H9 (cell line): Measurements from ENCODE around the gene GDI2. TPM values are rescaled to one million over a fixed set of nuclear protein-coding genes. Genes with fewer than 3 reads are reported as not detected.

ENCODE experiments used
- DNase-seq: peaks from one replicate; pipeline ENCODE4 v3.0.0-alpha.2; 2017
- H2AFZ ChIP-seq: one replicate; pipeline ENCODE4 v1.6.1; 2013; ENCODE audit warnings: mild to moderate bottlenecking, low read length, control low read depth, moderate library complexity
- H2AK5ac ChIP-seq: 2 replicates; pipeline ENCODE4 v1.6.1; 2013; ENCODE audit warnings: low read length, control low read depth, mixed read lengths; ENCODE audit not compliant: insufficient read length
- H2BK120ac ChIP-seq: one replicate; pipeline ENCODE4 v1.6.1; 2013; ENCODE audit warnings: low read depth, mild to moderate bottlenecking, low read length, control low read depth, inconsistent platforms; ENCODE audit not compliant: poor library complexity, severe bottlenecking
- H2BK12ac ChIP-seq: 2 replicates; pipeline ENCODE4 v1.6.1; 2013; ENCODE audit warnings: low read length, control low read depth, mixed read lengths, low read depth; ENCODE audit not compliant: insufficient read length
- H2BK15ac ChIP-seq: 2 replicates; pipeline ENCODE4 v1.6.1; 2013; ENCODE audit warnings: low read depth, low read length, control low read depth
- H2BK20ac ChIP-seq: one replicate; pipeline ENCODE4 v1.6.1; 2013; ENCODE audit warnings: low read depth, mild to moderate bottlenecking, low read length, control low read depth, inconsistent platforms; ENCODE audit not compliant: poor library complexity, severe bottlenecking
- H2BK5ac ChIP-seq: 2 replicates; pipeline ENCODE4 v1.6.1; 2013; ENCODE audit warnings: low read length, control low read depth, mixed read lengths; ENCODE audit not compliant: insufficient read length
- H3K14ac ChIP-seq: 2 replicates; pipeline ENCODE4 v1.6.1; 2013; ENCODE audit warnings: low read length, control low read depth; ENCODE audit not compliant: insufficient read depth
- H3K18ac ChIP-seq: 2 replicates; pipeline ENCODE4 v1.6.1; 2013; ENCODE audit warnings: low read depth, mild to moderate bottlenecking, mixed read lengths, low read length, control low read depth; ENCODE audit not compliant: insufficient read length
- H3K23ac ChIP-seq: 2 replicates; pipeline ENCODE4 v1.6.1; 2013; ENCODE audit warnings: low read length, control low read depth, mixed read lengths, low read depth; ENCODE audit not compliant: insufficient read length
- H3K23me2 ChIP-seq: 2 replicates; pipeline ENCODE4 v1.6.1; 2013; ENCODE audit warnings: low read depth, mild to moderate bottlenecking, mixed read lengths, low read length, control low read depth; ENCODE audit not compliant: insufficient read length, poor library complexity, severe bottlenecking
- H3K27ac ChIP-seq: 2 replicates; pipeline ENCODE4 v1.5.1; 2013; ENCODE audit warnings: low read length, control low read depth, mixed read lengths, low read depth; ENCODE audit not compliant: insufficient read length
- H3K27me3 ChIP-seq: 2 replicates; pipeline ENCODE4 v1.6.1; 2013; ENCODE audit warnings: low read length, control low read depth, inconsistent platforms; ENCODE audit not compliant: insufficient read depth
- H3K4ac ChIP-seq: 2 replicates; pipeline ENCODE4 v1.6.1; 2013; ENCODE audit warnings: low read depth, mild to moderate bottlenecking, control low read depth, inconsistent platforms, low read length, moderate library complexity
- H3K4me1 ChIP-seq: 2 replicates; pipeline ENCODE4 v1.6.1; 2013; ENCODE audit warnings: low read length, control low read depth, inconsistent platforms; ENCODE audit not compliant: insufficient read depth
- H3K4me2 ChIP-seq: 2 replicates; pipeline ENCODE4 v1.6.1; 2013; ENCODE audit warnings: low read length, control low read depth, mixed read lengths; ENCODE audit not compliant: insufficient read length, insufficient read depth
- H3K56ac ChIP-seq: 2 replicates; pipeline ENCODE4 v1.6.1; 2013; ENCODE audit warnings: low read depth, mild to moderate bottlenecking, mixed read lengths, low read length, control low read depth; ENCODE audit not compliant: insufficient read length
- H3K79me1 ChIP-seq: 2 replicates; pipeline ENCODE4 v1.6.1; 2013; ENCODE audit warnings: low read depth, mild to moderate bottlenecking, moderate library complexity, low read length, control low read depth, inconsistent platforms; ENCODE audit not compliant: insufficient read depth, poor library complexity, severe bottlenecking
- H3K79me2 ChIP-seq: 2 replicates; pipeline ENCODE4 v1.6.1; 2013; ENCODE audit warnings: low read length, control low read depth, inconsistent platforms; ENCODE audit not compliant: insufficient read depth
- H3K9ac ChIP-seq: 2 replicates; pipeline ENCODE4 v1.6.1; 2013; ENCODE audit warnings: low read length, control low read depth, mixed read lengths; ENCODE audit not compliant: insufficient read length; ENCODE audit errors: extremely low read depth
- H3K9me3 ChIP-seq: one replicate; pipeline ENCODE4 v1.6.1; 2013; ENCODE audit warnings: low read depth, low read length, inconsistent platforms; ENCODE audit not compliant: control insufficient read depth
- H3T11ph ChIP-seq: one replicate; pipeline ENCODE4 v1.6.1; 2013; ENCODE audit warnings: mild to moderate bottlenecking, low read length, control low read depth, inconsistent platforms
- H4K20me1 ChIP-seq: one replicate; pipeline ENCODE4 v1.6.1; 2013; ENCODE audit not compliant: control insufficient read depth, insufficient read length, insufficient read depth
- H4K5ac ChIP-seq: 2 replicates; pipeline ENCODE4 v1.6.1; 2013; ENCODE audit warnings: low read depth, mild to moderate bottlenecking, mixed read lengths, low read length, control low read depth; ENCODE audit not compliant: insufficient read length
- H4K8ac ChIP-seq: replicated peaks from 2 replicates; pipeline ENCODE4 v1.6.1; 2013; ENCODE audit warnings: low read length, control low read depth, mixed read lengths, low read depth; ENCODE audit not compliant: insufficient read length
- H4K91ac ChIP-seq: 2 replicates; pipeline ENCODE4 v1.6.1; 2013; ENCODE audit warnings: low read depth, mild to moderate bottlenecking, moderate library complexity, mixed read lengths, low read length, control low read depth; ENCODE audit not compliant: insufficient read length
- H3K27ac Mint-ChIP-seq, 3 experiments: 2 replicates in 2 of 3; 3 replicates in 1 of 3; pipeline ENCODE4 v1.8.0; 2020 to 2021; ENCODE audit warnings: mixed read lengths in 3 of 3, mild to moderate bottlenecking in 1 of 3, moderate library complexity in 1 of 3
- H3K27me3 Mint-ChIP-seq: 2 replicates; pipeline ENCODE4 v1.8.0; 2021; ENCODE audit warnings: low read depth, mild to moderate bottlenecking, moderate library complexity, mixed read lengths
- H3K36me3 Mint-ChIP-seq, 3 experiments: 2 replicates in 2 of 3; 3 replicates in 1 of 3; pipeline ENCODE4 v1.8.0; 2020 to 2021; ENCODE audit warnings: low read depth in 3 of 3, mixed read lengths in 3 of 3; ENCODE audit not compliant: insufficient read depth in 1 of 3
- H3K4me1 Mint-ChIP-seq, 2 experiments: 2 replicates each; pipeline ENCODE4 v1.8.0; 2020; ENCODE audit warnings: mixed read lengths in 2 of 2
- H3K4me3 Mint-ChIP-seq, 2 experiments: 2 replicates in 1 of 2; 3 replicates in 1 of 2; pipeline ENCODE4 v1.8.0; 2020 to 2021; ENCODE audit warnings: mild to moderate bottlenecking in 2 of 2, mixed read lengths in 2 of 2, moderate library complexity in 1 of 2
- H3K9me3 Mint-ChIP-seq, 2 experiments: 2 replicates in 1 of 2; 3 replicates in 1 of 2; pipeline ENCODE4 v1.8.0; 2020; ENCODE audit warnings: mild to moderate bottlenecking in 2 of 2, mixed read lengths in 2 of 2, moderate library complexity in 1 of 2
- WGBS: extraction: QIAGEN DNeasy Blood & Tissue Kit; methylation state at CpG from one replicate; pipeline ENCODE4 v1.1.7; 2013; ENCODE audit warnings: missing lambda C conversion rate, low lambda C conversion rate, mixed read lengths; ENCODE audit not compliant: insufficient read length; ENCODE audit errors: extremely low coverage; 5-methylcytosine and 5-hydroxymethylcytosine counted together
- total RNA-seq: library from RNA; stranded (reverse); gene quantifications from 2 replicates; pipeline ENCODE4 v1.2.1, GENCODE V29; 2021
- TF ChIP-seq, protein P1 (sequence below): fragments of 200-600 bp; sonication (generic); conservative IDR thresholded peaks from 3 replicates; pipeline ENCODE4 v1.8.0; 2021; ENCODE audit warnings: antibody characterized with exemption, mild to moderate bottlenecking

Gene GDI2
- total RNA-seq, 1 experiment from 2014 or later, result 351 TPM

DNA sequence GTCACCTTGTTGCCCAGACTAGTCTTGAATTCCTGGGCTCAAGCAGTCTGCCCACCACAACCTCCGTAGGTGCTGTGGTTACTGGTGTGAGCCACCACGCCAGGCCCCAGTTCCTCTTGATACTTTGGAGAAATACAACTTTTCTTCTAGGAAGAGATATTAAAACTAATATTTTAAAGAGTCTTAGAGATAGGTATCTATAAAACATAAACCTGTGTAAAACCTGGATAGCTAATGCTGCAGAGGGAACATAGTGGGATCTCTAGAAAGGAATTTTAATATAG, 4.8 kb upstream of the GDI2 start:
- Histone ChIP-seq H2AK5ac (no peak overlapping the region), H2BK20ac (no peak overlapping the region), H3K79me1 (no peaks in the 10 kb centered on the region), H2AFZ (no peak overlapping the region), H3K4ac (no peak overlapping the region), H2BK120ac (no peak overlapping the region), H2BK5ac (no peak overlapping the region), H3K27ac (no peak overlapping the region), H4K20me1 (no peaks in the 10 kb centered on the region), H3K56ac (no peak overlapping the region), H3K27me3 (no peaks in the 10 kb centered on the region), H4K5ac (no peak overlapping the region), H3K18ac (no peak overlapping the region), H4K91ac (no peak overlapping the region), H3K4me2 (no peak overlapping the region), H3K23ac (no peak overlapping the region), H2BK15ac (no peak overlapping the region), H2BK12ac (no peak overlapping the region), H3K14ac (no peak overlapping the region), H3K4me1 (no peaks in the 10 kb centered on the region), H3K79me2 (no peaks in the 10 kb centered on the region; the same call in 1 of the 2 replicates), H3K23me2 (peaks cover 4% of the 10 kb centered on the region), H4K8ac (no peak overlapping the region), H3T11ph (no peak overlapping the region), H3K9ac (no peak overlapping the region), H3K9me3 (no peaks in the 10 kb centered on the region)
- peaks cover 3 to 6% (median 4%) of the 10 kb centered on the region in 3 experiments; a peak in 5 of 7 replicates for H3K36me3 Mint-ChIP-seq
- peaks cover 9 to 11% of the 10 kb centered on the region in 2 experiments for H3K4me1 Mint-ChIP-seq
- H3K9me3 Mint-ChIP-seq, result no peaks in the 10 kb centered on the region; a peak in 1 of 5 replicates
- H3K27me3 Mint-ChIP-seq, result peaks cover 3% of the 10 kb centered on the region
- no peak overlapping the region for H3K27ac Mint-ChIP-seq
- DNase-seq, result no peak
- no CpG with 5 or more reads among the region's 2 CpGs for WGBS
- H3K4me3 Mint-ChIP-seq, result no peak overlapping the region
- TF ChIP-seq, protein P1, sequence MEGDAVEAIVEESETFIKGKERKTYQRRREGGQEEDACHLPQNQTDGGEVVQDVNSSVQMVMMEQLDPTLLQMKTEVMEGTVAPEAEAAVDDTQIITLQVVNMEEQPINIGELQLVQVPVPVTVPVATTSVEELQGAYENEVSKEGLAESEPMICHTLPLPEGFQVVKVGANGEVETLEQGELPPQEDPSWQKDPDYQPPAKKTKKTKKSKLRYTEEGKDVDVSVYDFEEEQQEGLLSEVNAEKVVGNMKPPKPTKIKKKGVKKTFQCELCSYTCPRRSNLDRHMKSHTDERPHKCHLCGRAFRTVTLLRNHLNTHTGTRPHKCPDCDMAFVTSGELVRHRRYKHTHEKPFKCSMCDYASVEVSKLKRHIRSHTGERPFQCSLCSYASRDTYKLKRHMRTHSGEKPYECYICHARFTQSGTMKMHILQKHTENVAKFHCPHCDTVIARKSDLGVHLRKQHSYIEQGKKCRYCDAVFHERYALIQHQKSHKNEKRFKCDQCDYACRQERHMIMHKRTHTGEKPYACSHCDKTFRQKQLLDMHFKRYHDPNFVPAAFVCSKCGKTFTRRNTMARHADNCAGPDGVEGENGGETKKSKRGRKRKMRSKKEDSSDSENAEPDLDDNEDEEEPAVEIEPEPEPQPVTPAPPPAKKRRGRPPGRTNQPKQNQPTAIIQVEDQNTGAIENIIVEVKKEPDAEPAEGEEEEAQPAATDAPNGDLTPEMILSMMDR, result no peak
